SJCRH30 (cell line): Measurements from ENCODE around the gene PTPRQ. TPM values are rescaled to one million over a fixed set of nuclear protein-coding genes. Genes with fewer than 3 reads are reported as not detected.
"Not testable (repeated sequence)": the region's sequence is repeated elsewhere in the genome, so short reads cannot be mapped to it uniquely, and the experiment has no call there.

Source experiments
- DNase-seq, 2 experiments: peaks; one replicate each; pipeline ENCODE4 v3.0.0-alpha.2; 2015 to 2020
- H3K27ac ChIP-seq: fragments of 250-450 bp; sonication (Bioruptor Pico); 2 replicates; pipeline ENCODE4 v1.5.1; 2020; ENCODE audit warnings: mild to moderate bottlenecking, moderate library complexity
- H3K27me3 ChIP-seq: fragments of 250-450 bp; sonication (Bioruptor Pico); 2 replicates; pipeline ENCODE4 v1.5.1; 2020; ENCODE audit warnings: mild to moderate bottlenecking, moderate library complexity
- H3K36me3 ChIP-seq: fragments of 250-450 bp; sonication (Bioruptor Pico); 2 replicates; pipeline ENCODE4 v1.5.1; 2020; ENCODE audit warnings: mild to moderate bottlenecking, moderate library complexity
- H3K4me1 ChIP-seq: fragments of 250-450 bp; sonication (Bioruptor Pico); 2 replicates; pipeline ENCODE4 v1.5.1; 2020; ENCODE audit warnings: mild to moderate bottlenecking, moderate library complexity
- H3K4me3 ChIP-seq: fragments of 250-450 bp; sonication (Bioruptor Pico); 2 replicates; pipeline ENCODE4 v1.5.1; 2020; ENCODE audit warnings: mild to moderate bottlenecking, moderate library complexity
- H3K9me3 ChIP-seq: fragments of 250-450 bp; sonication (Bioruptor Pico); replicated peaks from 2 replicates; pipeline ENCODE4 v1.5.1; 2020; ENCODE audit warnings: mild to moderate bottlenecking, moderate library complexity
- total RNA-seq: library from RNA; depleted of rRNA; stranded (reverse); fragments of >200 nt; shearing (Covaris generic); gene quantifications from 2 replicates; pipeline ENCODE4 v1.2.3, GENCODE V29; 2014

The PTPRQ gene
- total RNA-seq, 1 experiment from 2014 or later: 7.4 TPM

- no peak for DNase-seq
- no peak overlapping the region for H3K27ac ChIP-seq
- H3K27me3 ChIP-seq: no peaks in the 10 kb centered on the region
- H3K36me3 ChIP-seq: no peaks in the 10 kb centered on the region
- H3K4me1 ChIP-seq: no peaks in the 10 kb centered on the region
- no peaks in the 10 kb centered on the region for H3K9me3 ChIP-seq
- H3K4me3 ChIP-seq: no peak overlapping the region
Measured at GRCh38 chr12:80670214-80670613, 226.2 kb downstream of the PTPRQ start.

GRCh38 chr12:80676042-80676636 is 232.1 kb downstream of the PTPRQ start:
- H3K9me3 ChIP-seq, H3K27me3 ChIP-seq, DNase-seq, H3K4me3 ChIP-seq, H3K36me3 ChIP-seq, H3K27ac ChIP-seq: not testable (repeated sequence)
- peaks cover 30% of the 10 kb centered on the region for H3K4me1 ChIP-seq

- Histone ChIP-seq H3K9me3 (no peaks in the 10 kb centered on the region), H3K27me3 (no peaks in the 10 kb centered on the region), H3K4me3 (no peak overlapping the region), H3K27ac (no peak overlapping the region), H3K36me3 (no peaks in the 10 kb centered on the region), H3K4me1 (peaks cover 37% of the 10 kb centered on the region)
- no peak for DNase-seq
Measured at GRCh38 chr12:80676856-80677255, 232.8 kb downstream of the PTPRQ start.

GRCh38 chr12:80677994-80678393 is 234.0 kb downstream of the PTPRQ start:
- no peaks in the 10 kb centered on the region for H3K9me3 ChIP-seq
- peaks cover 39% of the 10 kb centered on the region for H3K4me1 ChIP-seq
- H3K27me3 ChIP-seq: no peaks in the 10 kb centered on the region

GRCh38 chr12:80679346-80680131 is 235.5 kb downstream of the PTPRQ start:
- no peaks in the 10 kb centered on the region for H3K9me3 ChIP-seq
- no peaks in the 10 kb centered on the region for H3K36me3 ChIP-seq
- no peaks in the 10 kb centered on the region for H3K27me3 ChIP-seq
- peak overlapping the region; percentile 46 for H3K27ac ChIP-seq
- peaks cover 39% of the 10 kb centered on the region for H3K4me1 ChIP-seq
- DNase-seq: peak; percentile 69 to 90
- H3K4me3 ChIP-seq: no peak overlapping the region

More at GRCh38 chr12:80677994-80678393, 234.0 kb downstream of the PTPRQ start:
- DNase-seq: no peak
- H3K27ac ChIP-seq: no peak overlapping the region
- no peaks in the 10 kb centered on the region for H3K36me3 ChIP-seq
- no peak overlapping the region for H3K4me3 ChIP-seq

GRCh38 chr12:80681287-80681686 is 237.3 kb downstream of the PTPRQ start:
- Histone ChIP-seq H3K4me3 (no peak overlapping the region), H3K27me3 (no peaks in the 10 kb centered on the region), H3K4me1 (peaks cover 39% of the 10 kb centered on the region), H3K36me3 (no peaks in the 10 kb centered on the region), H3K9me3 (no peaks in the 10 kb centered on the region), H3K27ac (no peak overlapping the region)
- DNase-seq: peak in 1 of 2 experiments; percentile 65

GRCh38 chr12:80681786-80682185 is 237.8 kb downstream of the PTPRQ start:
- Histone ChIP-seq H3K27ac (no peak overlapping the region), H3K36me3 (no peaks in the 10 kb centered on the region), H3K27me3 (no peaks in the 10 kb centered on the region), H3K9me3 (0 out of 2 replicates have a peak, but pooled peaks cover under 1% of the 10 kb centered on the region), H3K4me1 (peaks cover 39% of the 10 kb centered on the region), H3K4me3 (no peak overlapping the region)
- DNase-seq: no peak

GRCh38 chr12:80684077-80684495 is 240.1 kb downstream of the PTPRQ start:
- Histone ChIP-seq H3K4me1 (peaks cover 28% of the 10 kb centered on the region), H3K36me3 (no peaks in the 10 kb centered on the region), H3K27ac (no peak overlapping the region), H3K9me3 (0 out of 2 replicates have a peak, but pooled peaks cover 5% of the 10 kb centered on the region), H3K27me3 (no peaks in the 10 kb centered on the region), H3K4me3 (no peak overlapping the region)
- DNase-seq: no peak

- Histone ChIP-seq H3K4me3 (no peak overlapping the region), H3K27me3 (no peaks in the 10 kb centered on the region), H3K4me1 (no peaks in the 10 kb centered on the region), H3K9me3 (0 out of 2 replicates have a peak, but pooled peaks cover 5% of the 10 kb centered on the region), H3K27ac (no peak overlapping the region), H3K36me3 (no peaks in the 10 kb centered on the region)
- DNase-seq: no peak
Measured at GRCh38 chr12:80690090-80690489, 246.1 kb downstream of the PTPRQ start.

GRCh38 chr12:80690513-80690912 is 246.5 kb downstream of the PTPRQ start:
- no peak overlapping the region for H3K27ac ChIP-seq
- no peak for DNase-seq
- no peaks in the 10 kb centered on the region for H3K27me3 ChIP-seq
- H3K4me3 ChIP-seq: no peak overlapping the region
- H3K4me1 ChIP-seq: no peaks in the 10 kb centered on the region
- H3K9me3 ChIP-seq: 0 out of 2 replicates have a peak, but pooled peaks cover 5% of the 10 kb centered on the region
- H3K36me3 ChIP-seq: no peaks in the 10 kb centered on the region

- no peak for DNase-seq
- no peaks in the 10 kb centered on the region for H3K27me3 ChIP-seq
- H3K36me3 ChIP-seq: no peaks in the 10 kb centered on the region
- no peak overlapping the region for H3K27ac ChIP-seq
- H3K4me1 ChIP-seq: no peaks in the 10 kb centered on the region
- H3K4me3 ChIP-seq: no peak overlapping the region
- 0 out of 2 replicates have a peak, but pooled peaks cover 1% of the 10 kb centered on the region for H3K9me3 ChIP-seq
Measured at GRCh38 chr12:80692114-80692513, 248.1 kb downstream of the PTPRQ start.

- no peaks in the 10 kb centered on the region for H3K27me3 ChIP-seq
- H3K27ac ChIP-seq: no peak overlapping the region
- peaks cover 13% of the 10 kb centered on the region for H3K4me1 ChIP-seq
- H3K36me3 ChIP-seq: no peaks in the 10 kb centered on the region
- H3K4me3 ChIP-seq: no peak overlapping the region
- H3K9me3 ChIP-seq: no peaks in the 10 kb centered on the region
- no peak for DNase-seq
Measured at GRCh38 chr12:80697270-80697887, 253.3 kb downstream of the PTPRQ start.

- Histone ChIP-seq H3K27ac (no peak overlapping the region), H3K4me1 (peaks cover 19% of the 10 kb centered on the region), H3K4me3 (no peak overlapping the region), H3K36me3 (no peaks in the 10 kb centered on the region), H3K27me3 (no peaks in the 10 kb centered on the region), H3K9me3 (no peaks in the 10 kb centered on the region)
- DNase-seq: no peak
Measured at GRCh38 chr12:80698256-80698655, 254.2 kb downstream of the PTPRQ start.

- Histone ChIP-seq H3K4me1 (peaks cover 26% of the 10 kb centered on the region), H3K4me3 (no peak overlapping the region), H3K27ac (no peak overlapping the region), H3K27me3 (no peaks in the 10 kb centered on the region), H3K36me3 (no peaks in the 10 kb centered on the region), H3K9me3 (no peaks in the 10 kb centered on the region)
- no peak for DNase-seq
Measured at GRCh38 chr12:80698847-80699542, 255.0 kb downstream of the PTPRQ start.

- peaks cover 36% of the 10 kb centered on the region for H3K4me1 ChIP-seq
- no peaks in the 10 kb centered on the region for H3K27me3 ChIP-seq
- H3K9me3 ChIP-seq: no peaks in the 10 kb centered on the region
- H3K27ac ChIP-seq: no peak overlapping the region
- no peak for DNase-seq
- H3K4me3 ChIP-seq: no peak overlapping the region
- H3K36me3 ChIP-seq: no peaks in the 10 kb centered on the region
Measured at GRCh38 chr12:80700327-80700726, 256.3 kb downstream of the PTPRQ start.
